OCI-LY3 (cell line): ENCODE results near the gene AK4.

Source experiments
- H2AFZ ChIP-seq: fragments of 200-600, 300-600 bp; shearing (Covaris generic); 2 replicates; pipeline ENCODE4 v1.6.0; 2014; ENCODE audit warnings: antibody characterized with exemption, low read depth, low read length
- H3K27ac ChIP-seq: fragments of 200-600, 300-600 bp; sonication (generic); 2 replicates; pipeline ENCODE4 v1.5.1; 2014; ENCODE audit warnings: mild to moderate bottlenecking, low read length, moderate library complexity, mixed read lengths
- H3K27me3 ChIP-seq: fragments of 200-600, 300-600 bp; sonication (generic); 2 replicates; pipeline ENCODE4 v1.6.1; 2014; ENCODE audit warnings: low read depth, low read length, mixed read lengths
- H3K36me3 ChIP-seq: fragments of 200-600, 300-600 bp; sonication (generic); replicated peaks from 2 replicates; pipeline ENCODE3; 2014; ENCODE audit warnings: low read depth, low read length, mixed read lengths
- H3K4me1 ChIP-seq: fragments of 300-600, 200-600 bp; sonication (generic); 2 replicates; pipeline ENCODE4 v1.6.1; 2014; ENCODE audit warnings: low read length, mixed read lengths
- H3K4me2 ChIP-seq: fragments of 200-600, 300-600 bp; sonication (generic); 2 replicates; pipeline ENCODE4 v1.6.1; 2014; ENCODE audit warnings: low read length, mixed read lengths
- H3K4me3 ChIP-seq: fragments of 300-600, 200-600 bp; sonication (generic); 2 replicates; pipeline ENCODE4 v1.5.1; 2014; ENCODE audit warnings: antibody characterized with exemption, mild to moderate bottlenecking, low read length, moderate library complexity
- H3K79me2 ChIP-seq: fragments of 300-600, 200-600 bp; shearing (Covaris generic); 2 replicates; pipeline ENCODE4 v1.6.1; 2014; ENCODE audit warnings: mild to moderate bottlenecking, low read length, mixed read lengths
- H3K9ac ChIP-seq: fragments of 300-600, 200-600 bp; shearing (Covaris generic); 2 replicates; pipeline ENCODE4 v1.6.0; 2014; ENCODE audit warnings: mild to moderate bottlenecking, low read length, moderate library complexity
- H3K9me3 ChIP-seq: fragments of 200-600, 300-600 bp; shearing (Covaris generic); 2 replicates; pipeline ENCODE4 v1.6.1; 2014; ENCODE audit warnings: low read length, mixed read lengths; ENCODE audit not compliant: insufficient read depth
- H4K20me1 ChIP-seq: fragments of 200-600, 300-600 bp; sonication (generic); 2 replicates; pipeline ENCODE4 v1.6.1; 2016; ENCODE audit warnings: low read length, mixed read lengths; ENCODE audit not compliant: insufficient read depth
- EZH2phosphoT487 ChIP-seq: fragments of 200-600 bp; shearing (Covaris generic); IDR thresholded peaks from 2 replicates; pipeline ENCODE4 v1.6.1; 2018; ENCODE audit warnings: antibody characterized with exemption, mixed run types, low read depth
- TF ChIP-seq, protein P1 (sequence below): fragments of 200-600, 300-600 bp; sonication (generic); IDR thresholded peaks from 2 replicates; pipeline ENCODE4 v1.5.1; 2014; ENCODE audit warnings: antibody characterized with exemption, low read length, low read depth

Gene AK4

DNA sequence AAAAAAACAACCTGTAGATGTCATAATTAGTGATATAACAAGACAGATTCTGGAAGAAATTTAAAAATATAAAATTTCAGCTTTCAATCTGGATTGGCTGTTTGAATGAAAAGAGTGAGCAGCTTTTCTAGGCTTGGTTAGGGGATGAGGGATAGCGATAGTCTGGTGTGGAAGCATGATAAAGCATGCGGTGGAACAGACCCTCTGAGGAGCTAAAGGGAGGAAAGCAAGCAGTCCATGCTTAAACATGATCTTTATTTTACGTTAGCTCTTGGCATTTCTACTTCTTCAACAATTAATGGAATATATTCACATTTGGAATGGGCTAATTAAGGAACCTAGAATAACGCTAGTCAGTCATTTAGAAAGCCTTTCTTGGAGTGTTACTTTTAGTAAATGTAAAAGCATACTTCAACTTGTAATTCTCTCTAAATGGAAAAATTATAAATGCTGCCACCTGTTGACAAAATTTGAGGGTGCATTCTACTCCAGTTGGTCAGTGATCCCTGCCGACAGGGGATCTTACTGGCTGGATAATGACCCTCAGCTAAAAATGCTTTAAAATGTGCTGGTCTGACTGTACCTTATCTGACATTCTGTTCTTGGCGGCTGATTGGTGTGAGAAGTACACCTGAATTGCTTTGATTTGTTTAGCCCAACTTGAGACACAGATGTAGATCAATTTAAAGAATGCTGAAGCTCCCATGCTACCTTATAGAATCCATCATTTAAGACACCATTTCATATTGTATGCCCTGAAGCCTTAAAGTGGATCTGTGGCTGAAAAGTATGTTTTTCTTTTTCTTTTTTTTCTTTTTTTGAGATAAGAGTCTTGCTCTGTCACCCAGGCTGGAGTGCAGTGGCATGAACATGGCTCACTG, 61.2 kb downstream of the AK4 start:
- no peaks in the 10 kb centered on the region for H3K79me2 ChIP-seq
- no peaks in the 10 kb centered on the region for H3K27me3 ChIP-seq
- no peak overlapping the region for H3K27ac ChIP-seq
- no peak for TF ChIP-seq EZH2phosphoT487
- TF ChIP-seq, protein P1, sequence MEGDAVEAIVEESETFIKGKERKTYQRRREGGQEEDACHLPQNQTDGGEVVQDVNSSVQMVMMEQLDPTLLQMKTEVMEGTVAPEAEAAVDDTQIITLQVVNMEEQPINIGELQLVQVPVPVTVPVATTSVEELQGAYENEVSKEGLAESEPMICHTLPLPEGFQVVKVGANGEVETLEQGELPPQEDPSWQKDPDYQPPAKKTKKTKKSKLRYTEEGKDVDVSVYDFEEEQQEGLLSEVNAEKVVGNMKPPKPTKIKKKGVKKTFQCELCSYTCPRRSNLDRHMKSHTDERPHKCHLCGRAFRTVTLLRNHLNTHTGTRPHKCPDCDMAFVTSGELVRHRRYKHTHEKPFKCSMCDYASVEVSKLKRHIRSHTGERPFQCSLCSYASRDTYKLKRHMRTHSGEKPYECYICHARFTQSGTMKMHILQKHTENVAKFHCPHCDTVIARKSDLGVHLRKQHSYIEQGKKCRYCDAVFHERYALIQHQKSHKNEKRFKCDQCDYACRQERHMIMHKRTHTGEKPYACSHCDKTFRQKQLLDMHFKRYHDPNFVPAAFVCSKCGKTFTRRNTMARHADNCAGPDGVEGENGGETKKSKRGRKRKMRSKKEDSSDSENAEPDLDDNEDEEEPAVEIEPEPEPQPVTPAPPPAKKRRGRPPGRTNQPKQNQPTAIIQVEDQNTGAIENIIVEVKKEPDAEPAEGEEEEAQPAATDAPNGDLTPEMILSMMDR = peak; percentile 53
- H3K9ac ChIP-seq = no peak overlapping the region
- no peak overlapping the region for H2AFZ ChIP-seq
- H3K4me3 ChIP-seq = no peak overlapping the region
- no peak overlapping the region for H3K4me2 ChIP-seq
- no peaks in the 10 kb centered on the region; the same call in 1 of the 2 replicates for H3K4me1 ChIP-seq
- H3K36me3 ChIP-seq = no peaks in the 10 kb centered on the region
- no peaks in the 10 kb centered on the region for H3K9me3 ChIP-seq
- peaks cover 10% of the 10 kb centered on the region; the same call in 1 of the 2 replicates for H4K20me1 ChIP-seq

DNA sequence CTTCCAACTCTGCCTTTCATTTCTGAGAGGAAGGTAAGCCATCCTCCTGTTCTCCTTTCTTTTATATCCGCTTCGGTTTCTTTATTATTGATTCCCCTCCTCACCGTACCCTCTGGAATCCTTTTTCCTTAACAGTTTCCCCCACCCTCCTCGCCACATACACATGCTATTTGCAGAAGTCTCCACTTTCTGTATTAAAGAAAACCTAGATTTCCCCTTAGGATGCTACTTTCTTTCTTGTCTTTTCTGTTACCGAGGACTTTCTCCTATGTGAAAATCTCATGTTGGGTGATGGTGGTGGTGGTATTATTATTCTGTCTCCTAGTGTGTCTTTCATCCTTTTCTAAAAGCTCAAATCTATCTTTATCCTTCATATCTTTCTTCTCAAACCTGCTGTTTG, 62.3 kb downstream of the AK4 start:
- no peak overlapping the region for H2AFZ ChIP-seq
- no peaks in the 10 kb centered on the region for H3K36me3 ChIP-seq
- H3K4me2 ChIP-seq = no peak overlapping the region
- peaks cover 18% of the 10 kb centered on the region for H4K20me1 ChIP-seq
- H3K27me3 ChIP-seq = no peaks in the 10 kb centered on the region
- peaks cover 7% of the 10 kb centered on the region for H3K4me1 ChIP-seq
- H3K4me3 ChIP-seq = no peak overlapping the region
- no peaks in the 10 kb centered on the region for H3K79me2 ChIP-seq
- no peaks in the 10 kb centered on the region for H3K9me3 ChIP-seq
- H3K27ac ChIP-seq = no peak overlapping the region
- TF ChIP-seq, protein P1 = no peak
- TF ChIP-seq EZH2phosphoT487 = no peak
- no peak overlapping the region for H3K9ac ChIP-seq

DNA sequence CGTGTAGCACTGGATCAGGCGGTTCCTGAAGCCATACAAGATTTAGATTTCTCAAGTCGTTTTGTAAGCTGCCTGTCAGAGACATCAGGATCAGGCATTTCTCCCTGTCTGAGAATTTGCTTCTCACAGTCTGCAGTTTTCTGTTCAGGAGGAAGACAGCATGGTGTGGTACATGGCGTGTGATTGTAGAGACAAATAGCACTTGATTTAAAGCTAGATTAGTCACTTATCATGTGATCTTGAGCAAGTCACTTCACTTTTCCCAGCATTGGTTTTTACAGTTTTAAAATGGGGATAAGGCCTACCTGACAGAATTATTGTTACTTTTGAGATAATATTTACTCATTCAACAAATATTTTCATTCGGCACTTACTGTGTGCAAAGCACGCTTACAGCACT, 63.3 kb downstream of the AK4 start:
- Histone ChIP-seq H3K4me3 (no peak overlapping the region), H3K36me3 (no peaks in the 10 kb centered on the region), H3K27me3 (no peaks in the 10 kb centered on the region), H2AFZ (no peak overlapping the region), H4K20me1 (peaks cover 20% of the 10 kb centered on the region), H3K9ac (no peak overlapping the region), H3K79me2 (no peaks in the 10 kb centered on the region), H3K4me2 (no peak overlapping the region), H3K9me3 (no peaks in the 10 kb centered on the region), H3K27ac (no peak overlapping the region), H3K4me1 (peaks cover 11% of the 10 kb centered on the region)
- TF ChIP-seq EZH2phosphoT487 = no peak
- TF ChIP-seq, protein P1 = no peak

DNA sequence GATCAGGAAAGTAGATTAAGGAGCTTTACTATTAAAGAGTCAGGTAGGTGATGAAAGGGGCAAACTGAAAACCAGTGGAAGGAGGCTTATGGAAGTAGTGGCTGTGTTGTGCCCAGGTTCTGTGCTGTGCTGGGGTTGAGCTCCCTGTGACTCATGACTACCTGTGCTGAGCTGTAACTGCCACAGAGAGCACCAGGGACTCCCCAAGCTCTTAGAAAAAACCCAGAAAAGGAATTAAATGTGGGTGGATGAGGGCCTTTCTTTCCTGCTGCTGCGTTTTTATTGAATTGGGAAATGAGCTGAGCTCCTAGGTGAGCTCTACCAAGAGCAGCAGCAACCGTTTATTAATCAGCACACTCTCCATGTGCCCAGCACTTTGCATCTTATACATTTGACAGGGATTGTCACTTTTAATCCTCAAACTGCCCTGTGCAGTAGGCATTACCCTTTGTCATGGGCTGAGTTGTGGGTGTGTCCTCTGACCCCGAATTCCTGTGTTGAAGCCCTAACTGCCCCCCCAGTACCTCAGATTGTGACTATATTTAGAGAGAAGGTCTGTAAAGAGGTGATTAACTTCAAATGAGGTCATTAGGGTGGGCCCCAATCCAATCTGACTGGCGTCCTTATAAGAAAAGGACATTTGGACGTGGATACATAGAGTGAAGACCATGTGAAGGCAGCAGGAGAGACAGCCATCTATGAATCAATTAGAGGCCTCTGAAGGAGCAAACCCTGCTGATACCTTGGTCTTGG, 65.4 kb downstream of the AK4 start:
- Histone ChIP-seq H3K79me2 (no peaks in the 10 kb centered on the region), H2AFZ (no peak overlapping the region), H3K36me3 (no peaks in the 10 kb centered on the region), H3K4me2 (no peak overlapping the region), H4K20me1 (peaks cover 18% of the 10 kb centered on the region), H3K9me3 (no peaks in the 10 kb centered on the region), H3K4me3 (no peak overlapping the region), H3K9ac (no peak overlapping the region), H3K4me1 (peaks cover 11% of the 10 kb centered on the region), H3K27me3 (no peaks in the 10 kb centered on the region), H3K27ac (no peak overlapping the region)
- TF ChIP-seq, protein P1 = no peak
- TF ChIP-seq EZH2phosphoT487 = no peak
